ENCODE results near the gene AKAP8L.

Gene AKAP8L

GRCh38 chr19:15432629-15433518, 14.1 kb upstream of the AKAP8L start:
- Mint-ChIP-seq H3K9me3 (no peaks in the 10 kb centered on the region), H3K4me3 (peak overlapping the region; percentile 86), H3K27me3 (no peaks in the 10 kb centered on the region), H3K4me1 (ENCODE audit: low read depth) (peaks cover 32% of the 10 kb centered on the region), H3K27ac (peak overlapping the region; percentile 92), H3K36me3 (ENCODE audit: low read depth) (peaks cover 46% of the 10 kb centered on the region)
- intact Hi-C loops (cut with micrococcal nuclease), result loop anchor here (1.0 to 2.0 kb wide), 2 partner anchors 14 to 17 kb away; partner anchors contain the start of gene AKAP8L

- Mint-ChIP-seq H3K4me1 (ENCODE audit: low read depth) (peaks cover 32% of the 10 kb centered on the region), H3K36me3 (ENCODE audit: low read depth) (peaks cover 54% of the 10 kb centered on the region), H3K27ac (peak overlapping the region; percentile 87), H3K9me3 (no peaks in the 10 kb centered on the region), H3K27me3 (no peaks in the 10 kb centered on the region), H3K4me3 (peak overlapping the region; percentile 85)
- intact Hi-C loops (cut with micrococcal nuclease), result loop anchor here (1.0 to 2.0 kb wide), 2 partner anchors 13 to 18 kb away; partner anchors contain the start of gene AKAP8L
These were observed 13.3 kb upstream of the AKAP8L start for GRCh38 chr19:15432018-15432494.

DNA sequence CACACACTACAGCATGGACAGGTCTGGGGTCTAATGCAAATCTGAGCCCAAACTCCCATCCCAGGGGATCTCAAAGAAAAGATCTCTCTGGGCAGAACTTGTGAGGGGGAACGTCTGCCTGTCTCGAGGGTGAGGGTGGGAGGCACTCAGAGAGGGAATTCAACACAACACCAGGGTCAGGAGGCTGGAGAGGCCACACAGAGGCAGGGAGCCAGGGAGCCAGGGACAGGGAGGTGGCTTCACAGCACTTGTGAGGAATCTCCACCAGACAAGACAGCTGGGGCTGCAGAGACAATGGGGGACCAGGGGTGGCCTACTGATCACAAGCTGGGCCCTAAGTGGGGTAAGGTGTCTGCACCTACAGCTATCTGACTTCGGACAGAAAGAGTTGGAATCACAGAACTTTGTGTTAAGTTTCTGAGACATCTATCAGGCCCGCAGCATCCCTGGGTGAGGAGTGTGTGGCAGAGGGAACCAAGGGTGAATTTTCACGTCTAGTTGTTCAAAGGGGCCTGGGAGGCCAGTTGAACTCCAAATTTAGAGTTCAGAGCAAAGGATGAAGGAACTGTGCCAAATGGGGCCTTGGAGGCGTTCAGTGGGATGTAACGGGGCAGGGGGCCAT, 12.7 kb upstream of the AKAP8L start:
- peak overlapping the region; percentile 85 for H3K4me3 Mint-ChIP-seq
- peaks cover 32% of the 10 kb centered on the region for H3K4me1 Mint-ChIP-seq (ENCODE audit: low read depth)
- intact Hi-C loops (cut with micrococcal nuclease), result loop anchor here (1.0 to 2.0 kb wide), 2 partner anchors 13 to 19 kb away; partner anchors contain the start of gene AKAP8L
- peaks cover 59% of the 10 kb centered on the region for H3K36me3 Mint-ChIP-seq (ENCODE audit: low read depth)
- no peaks in the 10 kb centered on the region for H3K27me3 Mint-ChIP-seq
- peak overlapping the region; percentile 87 for H3K27ac Mint-ChIP-seq
- H3K9me3 Mint-ChIP-seq, result no peaks in the 10 kb centered on the region

GRCh38 chr19:15430526-15431120, 11.8 kb upstream of the AKAP8L start:
- Mint-ChIP-seq H3K4me3 (no peak overlapping the region), H3K27me3 (no peaks in the 10 kb centered on the region), H3K9me3 (no peaks in the 10 kb centered on the region), H3K27ac (peak overlapping the region; percentile 87), H3K4me1 (ENCODE audit: low read depth) (peaks cover 32% of the 10 kb centered on the region), H3K36me3 (ENCODE audit: low read depth) (peaks cover 68% of the 10 kb centered on the region)
- intact Hi-C loops (cut with micrococcal nuclease), result no loop called here

GRCh38 chr19:15429825-15430467, 11.2 kb upstream of the AKAP8L start:
- H3K27me3 Mint-ChIP-seq, result no peaks in the 10 kb centered on the region
- H3K9me3 Mint-ChIP-seq, result no peaks in the 10 kb centered on the region
- intact Hi-C loops (cut with micrococcal nuclease), result no loop called here
- peaks cover 32% of the 10 kb centered on the region for H3K4me1 Mint-ChIP-seq (ENCODE audit: low read depth)
- H3K36me3 Mint-ChIP-seq (ENCODE audit: low read depth), result peaks cover 75% of the 10 kb centered on the region
- H3K27ac Mint-ChIP-seq, result peak overlapping the region; percentile 87
- no peak overlapping the region for H3K4me3 Mint-ChIP-seq

DNA sequence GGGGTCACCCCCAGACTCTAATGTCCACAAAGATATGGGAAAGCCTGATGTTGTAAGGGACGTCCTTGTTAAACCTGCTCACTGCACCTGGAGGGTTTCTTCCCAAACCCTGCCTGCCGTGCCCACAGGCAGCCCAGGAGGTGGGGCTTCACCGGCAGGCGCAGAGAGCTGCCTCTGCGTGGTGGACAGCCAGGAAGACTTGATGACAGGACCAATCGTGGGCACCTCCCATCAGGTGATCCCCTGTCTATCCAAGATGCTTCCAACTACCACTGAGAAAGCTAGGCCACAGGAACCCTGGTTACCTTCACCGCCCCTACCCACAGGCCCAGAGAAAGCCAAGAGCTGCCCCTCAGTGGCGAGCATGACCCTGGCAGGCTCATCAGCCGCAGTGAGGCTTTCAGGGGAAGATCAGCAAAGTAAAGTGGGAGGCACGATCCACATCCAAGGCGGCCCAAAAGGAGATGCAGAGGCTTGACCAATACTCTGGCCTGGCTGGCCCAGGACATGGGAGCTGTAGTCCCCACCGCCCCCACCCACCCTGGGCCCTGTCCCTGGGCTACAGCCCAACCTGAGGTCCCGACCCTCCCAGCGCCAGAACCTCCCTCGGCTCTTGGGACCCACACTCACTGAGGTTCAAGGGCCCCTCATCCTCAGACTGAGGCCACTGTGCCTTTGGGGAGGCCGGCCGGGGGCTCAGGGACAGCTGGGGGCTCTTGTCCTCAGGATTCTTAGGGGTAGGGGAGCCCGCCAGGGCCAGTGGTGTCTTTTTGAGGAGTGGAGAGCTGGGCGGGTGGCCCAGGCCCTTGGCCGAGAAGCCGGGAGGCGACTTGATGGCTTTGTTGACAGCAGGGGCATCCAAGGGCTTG, 10.4 kb upstream of the AKAP8L start:
- intact Hi-C loops (cut with micrococcal nuclease), result no loop called here
- H3K4me3 Mint-ChIP-seq, result no peak overlapping the region
- no peaks in the 10 kb centered on the region for H3K9me3 Mint-ChIP-seq
- H3K4me1 Mint-ChIP-seq (ENCODE audit: low read depth), result peaks cover 32% of the 10 kb centered on the region
- no peaks in the 10 kb centered on the region for H3K27me3 Mint-ChIP-seq
- no peak overlapping the region for H3K27ac Mint-ChIP-seq
- peaks cover 82% of the 10 kb centered on the region for H3K36me3 Mint-ChIP-seq (ENCODE audit: low read depth)

DNA sequence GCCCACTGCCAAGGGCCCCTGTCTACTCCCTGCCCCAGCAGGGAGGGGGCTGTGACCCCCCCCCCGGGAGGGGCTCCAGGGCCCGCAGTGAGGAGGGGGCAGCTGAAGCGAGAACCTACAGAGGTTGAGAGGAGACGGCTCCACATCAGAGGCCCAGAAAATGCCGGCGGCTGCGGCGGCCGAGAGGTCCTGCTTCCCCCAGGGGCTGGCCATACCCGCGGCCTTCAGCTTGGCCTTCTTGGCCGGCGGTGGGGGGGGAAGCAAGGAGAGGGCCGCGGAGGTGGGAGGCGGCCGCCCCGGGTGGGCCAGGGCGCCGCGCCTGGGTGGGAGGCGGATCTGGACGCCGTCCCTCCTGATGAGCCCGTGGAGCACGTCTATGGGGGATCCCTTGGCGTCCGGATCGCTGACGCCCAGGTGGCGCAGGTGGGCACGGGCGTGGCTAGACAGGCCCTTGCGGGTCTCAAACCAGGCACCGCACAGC, 9.2 kb upstream of the AKAP8L start:
- intact Hi-C loops (cut with micrococcal nuclease), result no loop called here
- Mint-ChIP-seq H3K9me3 (peaks cover 7% of the 10 kb centered on the region), H3K27me3 (no peaks in the 10 kb centered on the region), H3K27ac (no peak overlapping the region), H3K36me3 (ENCODE audit: low read depth) (peaks cover 91% of the 10 kb centered on the region), H3K4me1 (ENCODE audit: low read depth) (peaks cover 25% of the 10 kb centered on the region), H3K4me3 (no peak overlapping the region)

GRCh38 chr19:15427350-15427700, 8.5 kb upstream of the AKAP8L start:
- H3K27ac Mint-ChIP-seq, result no peak overlapping the region
- no peaks in the 10 kb centered on the region for H3K27me3 Mint-ChIP-seq
- H3K9me3 Mint-ChIP-seq, result peaks cover 7% of the 10 kb centered on the region
- intact Hi-C loops (cut with micrococcal nuclease), result no loop called here
- no peak overlapping the region for H3K4me3 Mint-ChIP-seq
- H3K4me1 Mint-ChIP-seq (ENCODE audit: low read depth), result peaks cover 22% of the 10 kb centered on the region
- peaks cover 94% of the 10 kb centered on the region for H3K36me3 Mint-ChIP-seq (ENCODE audit: low read depth)

GRCh38 chr19:15426485-15427349, 7.9 kb upstream of the AKAP8L start:
- Mint-ChIP-seq H3K9me3 (peaks cover 7% of the 10 kb centered on the region), H3K4me3 (no peak overlapping the region), H3K27ac (no peak overlapping the region), H3K4me1 (ENCODE audit: low read depth) (peaks cover 19% of the 10 kb centered on the region), H3K36me3 (ENCODE audit: low read depth) (peaks cover 94% of the 10 kb centered on the region), H3K27me3 (no peaks in the 10 kb centered on the region)
- intact Hi-C loops (cut with micrococcal nuclease), result no loop called here

GRCh38 chr19:15425321-15425950, 6.6 kb upstream of the AKAP8L start:
- H3K36me3 Mint-ChIP-seq (ENCODE audit: low read depth), result peaks cover 93% of the 10 kb centered on the region
- intact Hi-C loops (cut with micrococcal nuclease), result no loop called here

GRCh38 chr19:15424692-15425272, 6.0 kb upstream of the AKAP8L start:
- Mint-ChIP-seq H3K36me3 (ENCODE audit: low read depth) (peaks cover 88% of the 10 kb centered on the region), H3K4me1 (ENCODE audit: low read depth) (peaks cover 4% of the 10 kb centered on the region), H3K27me3 (no peaks in the 10 kb centered on the region), H3K9me3 (peaks cover 7% of the 10 kb centered on the region), H3K27ac (no peak overlapping the region), H3K4me3 (no peak overlapping the region)
- intact Hi-C loops (cut with micrococcal nuclease), result no loop called here

More at GRCh38 chr19:15425321-15425950, 6.6 kb upstream of the AKAP8L start:
- peaks cover 7% of the 10 kb centered on the region for H3K9me3 Mint-ChIP-seq
- H3K4me3 Mint-ChIP-seq, result no peak overlapping the region
- H3K27ac Mint-ChIP-seq, result no peak overlapping the region
- H3K4me1 Mint-ChIP-seq (ENCODE audit: low read depth), result peaks cover 6% of the 10 kb centered on the region
- H3K27me3 Mint-ChIP-seq, result no peaks in the 10 kb centered on the region
